Esophagus muscularis mucosa (tissue), 4 donors: Measurements from ENCODE around the gene SCN3A. TPM values are rescaled to one million over a fixed set of nuclear protein-coding genes. Genes with fewer than 3 reads are reported as not detected.

ENCODE experiments used
- DNase-seq: peaks from one replicate; pipeline ENCODE4 v3.0.0-alpha.2; 2017; ENCODE audit errors: extremely low spot score
- H3K27ac ChIP-seq, 4 donors: fragments of 200-600 bp; sonication (generic); replicated peaks in 1 of 4; 1 replicate in 3 of 4; 2 replicates in 1 of 4; pipeline ENCODE4 v1.5.1; 2016 to 2019; ENCODE audit warnings: mild to moderate bottlenecking in 1 of 4
- H3K27me3 ChIP-seq, 4 donors: fragments of 200-600 bp; sonication (generic); one replicate each; pipeline versions ENCODE4 v1.5.1 to v1.6.0; 2016 to 2019
- H3K36me3 ChIP-seq, 4 donors: fragments of 200-600 bp; sonication (generic); one replicate each; pipeline ENCODE4 v1.5.1; 2016 to 2019
- H3K4me1 ChIP-seq, 4 donors: fragments of 200-600 bp; sonication (generic); one replicate each; pipeline ENCODE4 v1.5.1; 2016 to 2019
- H3K4me3 ChIP-seq, 4 donors: fragments of 200-600 bp; sonication (generic); 1 replicate in 2 of 4; 2 replicates in 2 of 4; pipeline ENCODE4 v1.5.1; 2016 to 2019; ENCODE audit warnings: mild to moderate bottlenecking in 4 of 4, moderate library complexity in 1 of 4
- H3K9me3 ChIP-seq, 4 donors: fragments of 200-600 bp; sonication (generic); 1 replicate in 3 of 4; 2 replicates in 1 of 4; pipeline ENCODE4 v1.5.1; 2016 to 2019
- CTCF ChIP-seq, 3 experiments: fragments of 200-600 bp in 2 of 3; fragments of 450-650 bp in 1 of 3; sonication (generic) in 2 of 3; IDR thresholded peaks; one replicate each; pipeline ENCODE4 v1.5.1; 2017 to 2019; ENCODE audit warnings: antibody characterized with exemption in 3 of 3, mild to moderate bottlenecking in 2 of 3, moderate library complexity in 1 of 3
- EP300 ChIP-seq: sonication (generic); formaldehyde crosslinking; IDR thresholded peaks from one replicate; pipeline ENCODE4 v1.6.1; 2017; ENCODE audit warnings: antibody characterized with exemption
- POLR2A ChIP-seq: fragments of 450-650 bp; IDR thresholded peaks from one replicate; pipeline ENCODE4 v1.6.1; 2017; ENCODE audit warnings: antibody characterized with exemption, moderate library complexity, mild to moderate bottlenecking, low read depth
- POLR2AphosphoS5 ChIP-seq, 2 donors: sonication (generic); formaldehyde crosslinking; IDR thresholded peaks; one replicate each; pipeline ENCODE4 v1.6.1; 2017; ENCODE audit warnings: antibody characterized with exemption in 2 of 2
- WGBS: methylation state at CpG from one replicate; pipeline ENCODE4 v1.1.5; 2018; 5-methylcytosine and 5-hydroxymethylcytosine counted together
- intact Hi-C: fragments of 100-400 bp; cut with DNase I; formaldehyde crosslinking; loops from one replicate; pipeline ENCODE4 v1.15.1; 2023
- total RNA-seq, 4 donors: library from RNA; depleted of rRNA; stranded (reverse); fragments of >200 nt; gene quantifications; one replicate each; pipeline versions ENCODE4 v1.1.0 to v1.2.1, GENCODE V29; 2016

SCN3A gene
- total RNA-seq, 4 donors from 2014 or later, result 1.2 to 2.1 (median 1.7) TPM

- Histone ChIP-seq H3K4me3 (no peak overlapping the region), H3K27me3 (no peaks in the 10 kb centered on the region), H3K9me3 (no peaks in the 10 kb centered on the region), H3K4me1 (no peaks in the 10 kb centered on the region), H3K36me3 (no peaks in the 10 kb centered on the region), H3K27ac (no peak overlapping the region)
- intact Hi-C loops, result no loop called here
- DNase-seq, result no peak
- TF ChIP-seq EP300, result no peak
- TF ChIP-seq CTCF (IDR thresholded peaks at IDR 0.05), result no peak
- no peak for TF ChIP-seq POLR2AphosphoS5 (IDR thresholded peaks at IDR 0.05)
- no peak for TF ChIP-seq POLR2A
- 76% methylated on average over 2 of the region's 2 CpGs for WGBS
Observed at GRCh38 chr2:165240916-165241315, 37.1 kb upstream of the SCN3A start.

GRCh38 chr2:165239856-165240515 is 36.1 kb upstream of the SCN3A start:
- Histone ChIP-seq H3K27me3 (no peaks in the 10 kb centered on the region), H3K4me1 (no peaks in the 10 kb centered on the region), H3K36me3 (no peaks in the 10 kb centered on the region), H3K4me3 (no peak overlapping the region), H3K27ac (no peak overlapping the region), H3K9me3 (no peaks in the 10 kb centered on the region)
- WGBS, result 67% methylated on average over 4 of the region's 4 CpGs
- intact Hi-C loops, result no loop called here
- TF ChIP-seq POLR2A, result no peak
- TF ChIP-seq POLR2AphosphoS5 (IDR thresholded peaks at IDR 0.05), result no peak
- TF ChIP-seq EP300, result no peak
- no peak for TF ChIP-seq CTCF (IDR thresholded peaks at IDR 0.05)
- no peak for DNase-seq

GRCh38 chr2:165239230-165239629 is 35.4 kb upstream of the SCN3A start, which contains the start of gene SCN2A:
SCN2A (plus strand) TSS chr2:165239414; CDS start chr2:165295824, 56,410 bp downstream.
- H3K27ac ChIP-seq, result no peak within 1 kb of the TSS
- DNase-seq, result no peak
- no peaks in the 10 kb centered on the region for H3K4me1 ChIP-seq
- WGBS, result 30% methylated on average over 3 of the region's 3 CpGs
- H3K27me3 ChIP-seq, result no peaks in the 10 kb centered on the region
- no peaks in the 10 kb centered on the region for H3K36me3 ChIP-seq
- no peak for TF ChIP-seq POLR2AphosphoS5 (IDR thresholded peaks at IDR 0.05)
- peak; percentile 33 to 60 (median 45) for TF ChIP-seq CTCF (IDR thresholded peaks at IDR 0.05)
- H3K4me3 ChIP-seq, result no peak within 1 kb of the TSS
- intact Hi-C loops, result no loop called here
- no peaks in the 10 kb centered on the region for H3K9me3 ChIP-seq

- Histone ChIP-seq H3K36me3 (no peaks in the 10 kb centered on the region), H3K4me3 (no peak overlapping the region), H3K27ac (no peak overlapping the region), H3K9me3 (no peaks in the 10 kb centered on the region), H3K27me3 (no peaks in the 10 kb centered on the region), H3K4me1 (no peaks in the 10 kb centered on the region)
- intact Hi-C loops, result no loop called here
- no peak for DNase-seq
- TF ChIP-seq POLR2AphosphoS5 (IDR thresholded peaks at IDR 0.05) (no peak), CTCF (IDR thresholded peaks at IDR 0.05) (no peak), EP300 (no peak), POLR2A (no peak)
- 7% methylated on average over 3 of the region's 3 CpGs for WGBS
Observed at GRCh38 chr2:165238295-165238694, 34.4 kb upstream of the SCN3A start.

- 35% methylated on average over 2 of the region's 2 CpGs for WGBS
- no peaks in the 10 kb centered on the region for H3K4me1 ChIP-seq
- H3K27ac ChIP-seq, result no peak overlapping the region
- no peak for DNase-seq
- intact Hi-C loops, result no loop called here
- H3K27me3 ChIP-seq, result no peaks in the 10 kb centered on the region
- no peaks in the 10 kb centered on the region for H3K9me3 ChIP-seq
- TF ChIP-seq POLR2AphosphoS5 (IDR thresholded peaks at IDR 0.05) (no peak), EP300 (no peak), CTCF (IDR thresholded peaks at IDR 0.05) (no peak), POLR2A (no peak)
- no peaks in the 10 kb centered on the region for H3K36me3 ChIP-seq
- H3K4me3 ChIP-seq, result no peak overlapping the region
Observed at GRCh38 chr2:165237056-165237455, 33.2 kb upstream of the SCN3A start.
